GM12878 (cell line): ENCODE data around the gene DYNC2LI1.

Experiments
- PAX8 ChIP-seq: fragments of 450-650 bp; IDR thresholded peaks from 2 replicates; pipeline ENCODE4 v1.6.1; 2017; ENCODE audit warnings: mild to moderate bottlenecking, moderate library complexity
- TF ChIP-seq, protein P1 (sequence below), 3 experiments: IDR thresholded peaks in 2 of 3; conservative IDR thresholded peaks in 1 of 3; 2 replicates each; pipeline ENCODE4 v1.5.1; 2011; ENCODE audit warnings: low read depth in 3 of 3, low read length in 3 of 3, mild to moderate bottlenecking in 3 of 3, control low read depth in 2 of 3, moderate library complexity in 2 of 3, inconsistent platforms in 1 of 3, mixed read lengths in 1 of 3; ENCODE audit not compliant: control insufficient read depth in 2 of 3, insufficient read depth in 1 of 3; ENCODE audit errors: extremely low read depth in 1 of 3

DNA sequence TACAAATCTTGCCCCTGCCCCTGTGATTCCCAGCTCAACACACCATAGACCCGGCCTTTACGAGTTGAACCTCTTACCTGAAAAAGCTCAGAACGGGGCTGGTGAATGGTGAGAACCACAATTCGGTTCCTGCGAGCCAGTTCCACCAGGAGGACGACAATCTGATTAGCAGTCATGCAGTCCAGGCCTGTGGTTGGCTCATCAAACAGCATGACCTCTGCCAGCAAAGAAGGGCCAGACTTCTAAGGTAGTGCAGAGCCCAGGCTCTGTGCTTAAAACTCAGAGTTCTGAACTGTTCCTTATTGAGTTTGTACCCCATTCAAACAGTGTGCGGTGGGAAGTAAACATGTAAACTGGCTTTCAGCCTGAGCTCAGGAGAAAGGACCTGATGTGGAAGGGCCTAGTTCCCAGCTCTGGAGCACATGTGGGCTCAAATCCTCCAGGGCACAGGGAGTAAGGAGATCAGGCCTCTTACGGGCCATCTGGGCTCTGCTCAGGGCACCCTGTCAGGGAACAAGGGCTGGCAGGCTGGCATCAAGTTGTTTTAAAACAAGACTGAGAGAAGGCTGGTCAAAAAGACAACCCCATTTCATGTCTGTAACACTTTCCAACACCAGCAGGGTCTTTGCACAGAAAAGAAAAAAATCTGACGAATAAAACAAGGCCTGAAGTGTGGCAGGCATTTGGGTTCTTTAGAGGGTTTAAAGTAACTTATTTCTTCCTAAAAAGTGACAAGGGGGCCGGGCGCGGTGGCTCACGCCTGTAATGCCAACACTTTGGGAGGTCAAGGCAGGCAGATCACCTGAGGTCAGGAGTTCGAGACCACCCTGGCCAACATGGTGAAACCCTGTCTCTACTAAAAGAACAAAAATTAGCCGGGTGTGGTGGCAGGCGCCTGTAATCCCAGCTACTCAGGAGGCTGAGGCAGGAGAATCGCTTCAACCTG, 52.7 kb downstream of the DYNC2LI1 start:
- TF ChIP-seq PAX8 = no peak
- TF ChIP-seq, protein P1, sequence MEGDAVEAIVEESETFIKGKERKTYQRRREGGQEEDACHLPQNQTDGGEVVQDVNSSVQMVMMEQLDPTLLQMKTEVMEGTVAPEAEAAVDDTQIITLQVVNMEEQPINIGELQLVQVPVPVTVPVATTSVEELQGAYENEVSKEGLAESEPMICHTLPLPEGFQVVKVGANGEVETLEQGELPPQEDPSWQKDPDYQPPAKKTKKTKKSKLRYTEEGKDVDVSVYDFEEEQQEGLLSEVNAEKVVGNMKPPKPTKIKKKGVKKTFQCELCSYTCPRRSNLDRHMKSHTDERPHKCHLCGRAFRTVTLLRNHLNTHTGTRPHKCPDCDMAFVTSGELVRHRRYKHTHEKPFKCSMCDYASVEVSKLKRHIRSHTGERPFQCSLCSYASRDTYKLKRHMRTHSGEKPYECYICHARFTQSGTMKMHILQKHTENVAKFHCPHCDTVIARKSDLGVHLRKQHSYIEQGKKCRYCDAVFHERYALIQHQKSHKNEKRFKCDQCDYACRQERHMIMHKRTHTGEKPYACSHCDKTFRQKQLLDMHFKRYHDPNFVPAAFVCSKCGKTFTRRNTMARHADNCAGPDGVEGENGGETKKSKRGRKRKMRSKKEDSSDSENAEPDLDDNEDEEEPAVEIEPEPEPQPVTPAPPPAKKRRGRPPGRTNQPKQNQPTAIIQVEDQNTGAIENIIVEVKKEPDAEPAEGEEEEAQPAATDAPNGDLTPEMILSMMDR (IDR thresholded peaks at IDR 0.05 in 2 of 3, conservative IDR thresholded peaks at IDR 0.05 in 1 of 3; ENCODE audit: control insufficient read depth in 2 of 3, extremely low read depth in 1 of 3, insufficient read depth in 1 of 3, low read depth in 3 of 3, low read length in 3 of 3) = no peak
